ENCODE measurements around the gene TRAM2. TPM values are rescaled to one million over a fixed set of nuclear protein-coding genes. Genes with fewer than 3 reads are reported as not detected.

TRAM2 gene
- total RNA-seq, 1 donor from 2014 or later, result 15.6 TPM

DNA sequence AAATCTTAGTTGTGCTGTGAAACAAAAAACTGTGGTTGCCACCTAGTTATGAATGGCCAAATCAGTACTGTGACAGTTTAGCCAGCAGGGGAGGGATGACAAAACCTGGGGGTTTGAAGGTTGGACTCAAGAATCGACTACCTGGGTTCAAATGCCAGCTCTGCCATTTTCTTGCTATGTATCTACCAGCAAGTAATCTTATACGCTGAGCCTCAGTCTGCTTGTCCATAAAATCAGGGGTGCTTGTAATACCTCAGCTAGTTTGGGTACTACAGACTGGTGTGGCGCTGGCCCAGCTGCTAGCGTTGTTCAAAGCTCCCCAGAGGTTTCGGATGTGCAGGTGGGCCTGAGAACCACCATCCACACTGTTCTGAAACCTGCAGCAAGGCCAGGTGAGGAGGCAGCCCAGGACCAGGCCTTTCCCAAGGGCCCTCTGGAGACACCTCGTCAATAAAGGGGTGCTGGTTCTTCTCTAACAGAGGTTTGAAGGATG lies 40.4 kb downstream of the TRAM2 start:
- TF ChIP-seq, protein P1, sequence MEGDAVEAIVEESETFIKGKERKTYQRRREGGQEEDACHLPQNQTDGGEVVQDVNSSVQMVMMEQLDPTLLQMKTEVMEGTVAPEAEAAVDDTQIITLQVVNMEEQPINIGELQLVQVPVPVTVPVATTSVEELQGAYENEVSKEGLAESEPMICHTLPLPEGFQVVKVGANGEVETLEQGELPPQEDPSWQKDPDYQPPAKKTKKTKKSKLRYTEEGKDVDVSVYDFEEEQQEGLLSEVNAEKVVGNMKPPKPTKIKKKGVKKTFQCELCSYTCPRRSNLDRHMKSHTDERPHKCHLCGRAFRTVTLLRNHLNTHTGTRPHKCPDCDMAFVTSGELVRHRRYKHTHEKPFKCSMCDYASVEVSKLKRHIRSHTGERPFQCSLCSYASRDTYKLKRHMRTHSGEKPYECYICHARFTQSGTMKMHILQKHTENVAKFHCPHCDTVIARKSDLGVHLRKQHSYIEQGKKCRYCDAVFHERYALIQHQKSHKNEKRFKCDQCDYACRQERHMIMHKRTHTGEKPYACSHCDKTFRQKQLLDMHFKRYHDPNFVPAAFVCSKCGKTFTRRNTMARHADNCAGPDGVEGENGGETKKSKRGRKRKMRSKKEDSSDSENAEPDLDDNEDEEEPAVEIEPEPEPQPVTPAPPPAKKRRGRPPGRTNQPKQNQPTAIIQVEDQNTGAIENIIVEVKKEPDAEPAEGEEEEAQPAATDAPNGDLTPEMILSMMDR (IDR thresholded peaks at IDR 0.05; ENCODE audit: insufficient read depth, low read length, poor library complexity, severe bottlenecking), result no peak
- no peak for DNase-seq (ENCODE audit: low read depth)
- Histone ChIP-seq H3K27me3 (ENCODE audit: control insufficient read depth, insufficient read depth, low read length) (no peaks in the 10 kb centered on the region), H3K36me3 (ENCODE audit: control insufficient read depth, insufficient read depth, low read length) (no peaks in the 10 kb centered on the region), H3K4me3 (ENCODE audit: low read depth, low read length) (no peak overlapping the region)

DNA sequence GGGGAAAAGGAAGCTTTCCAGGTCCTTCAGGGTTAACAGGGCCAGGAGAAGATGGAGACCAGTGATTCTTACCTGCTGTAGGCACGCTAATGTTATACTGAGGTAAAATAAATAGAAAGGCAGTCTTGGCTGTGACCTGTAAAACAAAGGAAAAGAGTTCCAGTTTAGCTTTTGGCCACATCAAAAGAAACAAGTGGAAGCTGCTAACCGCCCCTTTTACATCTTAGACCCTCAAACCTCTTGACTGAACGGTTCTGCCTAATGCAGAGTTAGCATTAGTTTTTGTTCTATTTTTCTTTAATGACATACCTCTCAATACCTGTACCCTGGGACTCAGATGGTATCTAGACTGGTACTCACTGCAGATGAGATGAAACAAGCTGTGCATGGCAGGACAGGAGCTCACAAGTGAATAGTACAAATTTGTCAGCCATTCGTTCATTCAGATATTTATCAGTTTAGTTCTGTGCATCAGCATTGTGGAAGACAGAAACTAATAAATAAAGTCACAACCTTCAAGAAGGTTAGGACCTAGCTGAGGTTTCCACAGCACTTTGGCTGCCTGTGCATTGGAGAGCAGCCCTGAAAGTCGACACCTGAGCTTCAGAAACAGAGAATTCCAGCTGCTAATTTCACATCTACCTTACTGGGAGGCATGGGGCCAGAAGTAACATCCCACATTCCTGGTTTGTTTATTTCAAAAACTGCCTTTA lies 41.0 kb downstream of the TRAM2 start:
- H3K36me3 ChIP-seq (ENCODE audit: control insufficient read depth, insufficient read depth, low read length), result no peaks in the 10 kb centered on the region
- TF ChIP-seq, protein P1 (IDR thresholded peaks at IDR 0.05; ENCODE audit: insufficient read depth, low read length, poor library complexity, severe bottlenecking), result no peak
- H3K4me3 ChIP-seq (ENCODE audit: low read depth, low read length), result no peak overlapping the region
- no peak for DNase-seq (ENCODE audit: low read depth)
- H3K27me3 ChIP-seq (ENCODE audit: control insufficient read depth, insufficient read depth, low read length), result no peaks in the 10 kb centered on the region

DNA sequence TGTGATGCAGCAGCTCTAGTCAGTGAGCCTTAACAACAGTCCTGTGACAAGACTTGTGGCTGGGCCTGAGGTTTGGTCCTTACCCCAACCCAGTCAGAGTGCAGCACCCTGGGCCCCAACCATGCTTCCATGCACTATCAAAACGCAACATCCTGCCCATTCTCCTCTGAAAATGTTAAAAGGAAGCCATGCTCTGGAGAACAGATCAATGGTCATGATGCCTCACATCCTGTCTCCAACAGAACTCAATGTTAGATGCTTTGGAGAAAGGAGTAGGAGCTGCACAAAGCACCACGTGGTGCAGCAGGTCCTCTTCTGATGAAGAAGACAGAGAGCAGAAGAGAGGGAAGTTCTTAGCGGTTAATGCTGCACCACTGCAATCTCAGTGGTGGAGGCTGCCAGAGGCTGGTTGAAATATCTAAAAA lies 41.9 kb downstream of the TRAM2 start:
- Histone ChIP-seq H3K4me3 (ENCODE audit: low read depth, low read length) (no peak overlapping the region), H3K36me3 (ENCODE audit: control insufficient read depth, insufficient read depth, low read length) (no peaks in the 10 kb centered on the region), H3K27me3 (ENCODE audit: control insufficient read depth, insufficient read depth, low read length) (no peaks in the 10 kb centered on the region)
- TF ChIP-seq, protein P1 (IDR thresholded peaks at IDR 0.05; ENCODE audit: insufficient read depth, low read length, poor library complexity, severe bottlenecking), result no peak
- no peak for DNase-seq (ENCODE audit: low read depth)

DNA sequence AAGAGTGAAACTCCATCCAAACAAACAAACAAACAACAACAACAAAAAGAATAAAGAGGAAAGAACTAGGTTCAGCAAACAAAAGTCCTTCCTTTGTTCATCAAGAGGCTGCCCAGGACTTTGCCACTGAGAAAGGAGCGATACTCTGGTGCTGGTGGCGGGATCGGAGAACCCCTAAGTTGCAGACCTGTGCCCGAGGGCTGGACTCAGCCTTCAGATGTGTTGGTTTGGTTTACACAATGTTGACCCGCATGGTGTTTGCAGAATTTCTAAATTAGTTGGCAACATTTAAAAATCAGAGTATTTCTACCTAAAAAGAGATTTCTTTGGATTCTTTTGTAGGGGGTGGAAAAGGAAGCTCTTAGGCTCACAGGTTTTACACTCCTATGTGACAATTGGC lies 42.5 kb downstream of the TRAM2 start:
- Histone ChIP-seq H3K36me3 (ENCODE audit: control insufficient read depth, insufficient read depth, low read length) (no peaks in the 10 kb centered on the region), H3K4me3 (ENCODE audit: low read depth, low read length) (no peak overlapping the region), H3K27me3 (ENCODE audit: control insufficient read depth, insufficient read depth, low read length) (no peaks in the 10 kb centered on the region)
- TF ChIP-seq, protein P1 (IDR thresholded peaks at IDR 0.05; ENCODE audit: insufficient read depth, low read length, poor library complexity, severe bottlenecking), result no peak
- DNase-seq (ENCODE audit: low read depth), result no peak

DNA sequence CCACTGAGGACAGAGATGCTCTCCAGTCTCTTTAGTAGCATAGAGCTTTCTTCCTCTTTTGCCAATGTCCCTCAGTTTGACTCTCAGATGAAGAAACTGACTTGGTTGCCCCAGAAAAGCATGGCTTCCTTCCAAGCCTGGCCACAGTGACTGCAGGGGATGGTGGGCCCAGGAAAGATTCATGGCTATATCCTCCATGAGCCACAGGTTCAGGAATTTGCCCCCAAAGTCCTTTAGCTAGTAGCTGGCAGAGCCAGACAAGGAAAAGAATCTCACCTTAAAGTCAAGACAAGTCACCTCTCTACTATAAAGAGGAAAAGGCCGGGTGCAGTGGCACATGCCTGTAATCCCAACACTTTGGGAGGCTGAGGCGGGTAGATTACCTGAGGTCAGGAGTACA lies 43.4 kb downstream of the TRAM2 start:
- no peaks in the 10 kb centered on the region for H3K27me3 ChIP-seq (ENCODE audit: control insufficient read depth, insufficient read depth, low read length)
- no peak for DNase-seq (ENCODE audit: low read depth)
- no peaks in the 10 kb centered on the region for H3K36me3 ChIP-seq (ENCODE audit: control insufficient read depth, insufficient read depth, low read length)
- H3K4me3 ChIP-seq (ENCODE audit: low read depth, low read length), result no peak overlapping the region
- TF ChIP-seq, protein P1 (IDR thresholded peaks at IDR 0.05; ENCODE audit: insufficient read depth, low read length, poor library complexity, severe bottlenecking), result no peak

DNA sequence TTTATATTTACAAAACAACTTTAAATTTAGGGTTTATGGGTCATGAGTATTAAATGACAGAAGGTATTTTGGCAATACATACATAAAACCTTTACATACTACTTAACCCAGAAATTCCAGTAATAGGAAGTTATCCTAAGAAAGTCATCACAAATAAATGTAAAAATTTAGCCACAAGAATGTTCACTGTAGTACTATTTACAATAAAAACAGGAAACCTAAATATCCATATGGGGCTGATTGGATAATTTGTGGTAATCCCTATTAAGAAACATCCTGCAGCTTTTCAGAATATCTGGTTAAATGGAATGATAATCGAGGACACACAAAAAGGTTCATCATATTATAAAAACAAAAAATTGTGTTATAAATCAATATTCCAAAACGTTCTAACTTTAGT lies 44.4 kb downstream of the TRAM2 start:
- no peak overlapping the region for H3K4me3 ChIP-seq (ENCODE audit: low read depth, low read length)
- no peaks in the 10 kb centered on the region for H3K27me3 ChIP-seq (ENCODE audit: control insufficient read depth, insufficient read depth, low read length)
- no peak for DNase-seq (ENCODE audit: low read depth)
- TF ChIP-seq, protein P1 (IDR thresholded peaks at IDR 0.05; ENCODE audit: insufficient read depth, low read length, poor library complexity, severe bottlenecking), result no peak
- no peaks in the 10 kb centered on the region for H3K36me3 ChIP-seq (ENCODE audit: control insufficient read depth, insufficient read depth, low read length)

All from kidney epithelial cell (primary cell).